Mononuclear cell (primary cell): Measurements from ENCODE around the gene CCDC57. TPM values are rescaled to one million over a fixed set of nuclear protein-coding genes. Genes with fewer than 3 reads are reported as not detected.

Source experiments
- H3K27me3 ChIP-seq: 2 replicates; pipeline ENCODE4 v1.6.0; 2011; ENCODE audit warnings: low read length, control low read depth; ENCODE audit not compliant: insufficient read depth
- H3K4me1 ChIP-seq: 2 replicates; pipeline ENCODE4 v1.5.1; 2011; ENCODE audit warnings: mild to moderate bottlenecking, low read length, control low read depth; ENCODE audit not compliant: insufficient read depth
- H3K4me3 ChIP-seq: 2 replicates; pipeline ENCODE4 v1.5.1; 2011; ENCODE audit warnings: mild to moderate bottlenecking, low read length, moderate library complexity
- H3K9me3 ChIP-seq: 2 replicates; pipeline ENCODE4 v1.5.1; 2011; ENCODE audit warnings: low read depth, mild to moderate bottlenecking, control low read depth, low read length
- total RNA-seq: library from RNA; depleted of rRNA; stranded (reverse); fragments of >200 nt; gene quantifications from one replicate; pipeline ENCODE4 v1.2.3, GENCODE V29; 2012

Gene CCDC57
- total RNA-seq, 1 donor = 36.6 TPM

GRCh38 chr17:82118815-82119380 is 93.7 kb downstream of the CCDC57 start:
- H3K9me3 ChIP-seq = no peaks in the 10 kb centered on the region
- no peak overlapping the region for H3K4me3 ChIP-seq
- H3K4me1 ChIP-seq = peaks cover 5% of the 10 kb centered on the region
- H3K27me3 ChIP-seq = no peaks in the 10 kb centered on the region

- Histone ChIP-seq H3K9me3 (no peaks in the 10 kb centered on the region), H3K4me1 (peaks cover 5% of the 10 kb centered on the region), H3K4me3 (no peak overlapping the region), H3K27me3 (no peaks in the 10 kb centered on the region)
These were observed 94.4 kb downstream of the CCDC57 start for GRCh38 chr17:82118168-82118814.

GRCh38 chr17:82117139-82118090 is 95.2 kb downstream of the CCDC57 start:
- Histone ChIP-seq H3K27me3 (no peaks in the 10 kb centered on the region), H3K4me1 (peaks cover 4% of the 10 kb centered on the region), H3K4me3 (no peak overlapping the region), H3K9me3 (no peaks in the 10 kb centered on the region)

GRCh38 chr17:82116246-82116645 is 96.4 kb downstream of the CCDC57 start:
- Histone ChIP-seq H3K27me3 (no peaks in the 10 kb centered on the region), H3K4me3 (no peak overlapping the region), H3K4me1 (no peaks in the 10 kb centered on the region), H3K9me3 (no peaks in the 10 kb centered on the region)

- Histone ChIP-seq H3K4me1 (no peaks in the 10 kb centered on the region), H3K9me3 (no peaks in the 10 kb centered on the region), H3K27me3 (no peaks in the 10 kb centered on the region), H3K4me3 (no peak overlapping the region)
These were observed 97.8 kb downstream of the CCDC57 start for GRCh38 chr17:82114872-82115271.

GRCh38 chr17:82114447-82114846 is 98.2 kb downstream of the CCDC57 start:
- H3K9me3 ChIP-seq = no peaks in the 10 kb centered on the region
- no peaks in the 10 kb centered on the region for H3K27me3 ChIP-seq
- no peak overlapping the region for H3K4me3 ChIP-seq
- no peaks in the 10 kb centered on the region for H3K4me1 ChIP-seq

- Histone ChIP-seq H3K9me3 (no peaks in the 10 kb centered on the region), H3K4me1 (no peaks in the 10 kb centered on the region), H3K4me3 (no peak overlapping the region), H3K27me3 (no peaks in the 10 kb centered on the region)
These were observed 98.7 kb downstream of the CCDC57 start for GRCh38 chr17:82113941-82114340.

GRCh38 chr17:82113422-82113821 is 99.2 kb downstream of the CCDC57 start:
- H3K27me3 ChIP-seq = no peaks in the 10 kb centered on the region

GRCh38 chr17:82112914-82113311 is 99.7 kb downstream of the CCDC57 start:
- Histone ChIP-seq H3K27me3 (no peaks in the 10 kb centered on the region), H3K9me3 (no peaks in the 10 kb centered on the region), H3K4me1 (peaks cover 2% of the 10 kb centered on the region), H3K4me3 (no peak overlapping the region)

More at GRCh38 chr17:82113422-82113821, 99.2 kb downstream of the CCDC57 start:
- Histone ChIP-seq H3K4me3 (no peak overlapping the region), H3K9me3 (no peaks in the 10 kb centered on the region), H3K4me1 (no peaks in the 10 kb centered on the region)

GRCh38 chr17:82112181-82112913 is 100.3 kb downstream of the CCDC57 start:
- no peaks in the 10 kb centered on the region for H3K27me3 ChIP-seq
- no peak overlapping the region for H3K4me3 ChIP-seq
- H3K4me1 ChIP-seq = peaks cover 8% of the 10 kb centered on the region
- H3K9me3 ChIP-seq = no peaks in the 10 kb centered on the region

GRCh38 chr17:82110298-82110697 is 102.3 kb downstream of the CCDC57 start:
- Histone ChIP-seq H3K4me1 (peaks cover 28% of the 10 kb centered on the region), H3K9me3 (no peaks in the 10 kb centered on the region), H3K27me3 (no peaks in the 10 kb centered on the region), H3K4me3 (no peak overlapping the region)

GRCh38 chr17:82108961-82109475 is 103.6 kb downstream of the CCDC57 start:
- peaks cover 30% of the 10 kb centered on the region for H3K4me1 ChIP-seq
- no peaks in the 10 kb centered on the region for H3K9me3 ChIP-seq
- no peak overlapping the region for H3K4me3 ChIP-seq
- no peaks in the 10 kb centered on the region for H3K27me3 ChIP-seq

- no peaks in the 10 kb centered on the region for H3K27me3 ChIP-seq
- H3K4me3 ChIP-seq = no peak overlapping the region
- H3K9me3 ChIP-seq = no peaks in the 10 kb centered on the region
- peaks cover 30% of the 10 kb centered on the region for H3K4me1 ChIP-seq
These were observed 104.1 kb downstream of the CCDC57 start for GRCh38 chr17:82108496-82108945.

- H3K27me3 ChIP-seq = no peaks in the 10 kb centered on the region
- peaks cover 30% of the 10 kb centered on the region for H3K4me1 ChIP-seq
- H3K9me3 ChIP-seq = no peaks in the 10 kb centered on the region
These were observed 104.6 kb downstream of the CCDC57 start for GRCh38 chr17:82108038-82108437.

More at GRCh38 chr17:82108038-82108437, 104.6 kb downstream of the CCDC57 start:
- no peak overlapping the region for H3K4me3 ChIP-seq
